DMS114 treated with DMSO at 0.1 percent for 48 hours (cell line): ENCODE measurements around the gene RGS3.
A peak's percentile ranks its signal among the peaks of the same experiment; 100 is the strongest.

ENCODE experiments used
- DNase-seq: peaks from one replicate; lab custom pipeline; 2025; ENCODE audit not compliant: unreplicated experiment; lab: John Stamatoyannopoulos, UW

The RGS3 gene

DNA sequence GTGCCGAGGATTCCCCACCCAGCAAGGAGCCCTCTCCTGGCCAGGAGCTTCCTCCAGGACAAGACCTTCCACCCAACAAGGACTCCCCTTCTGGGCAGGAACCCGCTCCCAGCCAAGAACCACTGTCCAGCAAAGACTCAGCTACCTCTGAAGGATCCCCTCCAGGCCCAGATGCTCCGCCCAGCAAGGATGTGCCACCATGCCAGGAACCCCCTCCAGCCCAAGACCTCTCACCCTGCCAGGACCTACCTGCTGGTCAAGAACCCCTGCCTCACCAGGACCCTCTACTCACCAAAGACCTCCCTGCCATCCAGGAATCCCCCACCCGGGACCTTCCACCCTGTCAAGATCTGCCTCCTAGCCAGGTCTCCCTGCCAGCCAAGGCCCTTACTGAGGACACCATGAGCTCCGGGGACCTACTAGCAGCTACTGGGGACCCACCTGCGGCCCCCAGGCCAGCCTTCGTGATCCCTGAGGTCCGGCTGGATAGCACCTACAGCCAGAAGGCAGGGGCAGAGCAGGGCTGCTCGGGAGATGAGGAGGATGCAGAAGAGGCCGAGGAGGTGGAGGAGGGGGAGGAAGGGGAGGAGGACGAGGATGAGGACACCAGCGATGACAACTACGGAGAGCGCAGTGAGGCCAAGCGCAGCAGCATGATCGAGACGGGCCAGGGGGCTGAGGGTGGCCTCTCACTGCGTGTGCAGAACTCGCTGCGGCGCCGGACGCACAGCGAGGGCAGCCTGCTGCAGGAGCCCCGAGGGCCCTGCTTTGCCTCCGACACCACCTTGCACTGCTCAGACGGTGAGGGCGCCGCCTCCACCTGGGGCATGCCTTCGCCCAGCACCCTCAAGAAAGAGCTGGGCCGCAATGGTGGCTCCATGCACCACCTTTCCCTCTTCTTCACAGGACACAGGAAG, 120.2 kb downstream of the RGS3 start:
- no peak for DNase-seq

- no peak for DNase-seq
Observed at GRCh38 chr9:113584428-113585084, 121.0 kb downstream of the RGS3 start.

DNA sequence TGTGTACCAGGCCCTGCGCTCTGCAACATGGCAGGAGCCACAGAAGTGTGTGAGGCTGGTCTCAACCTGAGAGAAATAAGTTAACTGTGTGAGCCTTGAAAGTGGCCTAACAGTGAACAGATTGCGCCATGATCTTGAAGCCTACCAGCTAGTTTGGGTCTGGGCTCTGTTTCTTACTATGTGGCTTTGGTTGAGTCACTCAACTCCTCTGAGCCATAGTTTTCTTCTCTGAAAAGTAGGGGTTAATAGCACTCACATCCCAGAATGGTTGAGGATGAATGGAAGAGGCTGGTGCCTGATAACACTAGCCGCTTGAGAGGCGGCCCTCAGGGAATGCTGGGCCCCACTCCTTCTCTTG, 121.5 kb downstream of the RGS3 start:
- DNase-seq = no peak

DNA sequence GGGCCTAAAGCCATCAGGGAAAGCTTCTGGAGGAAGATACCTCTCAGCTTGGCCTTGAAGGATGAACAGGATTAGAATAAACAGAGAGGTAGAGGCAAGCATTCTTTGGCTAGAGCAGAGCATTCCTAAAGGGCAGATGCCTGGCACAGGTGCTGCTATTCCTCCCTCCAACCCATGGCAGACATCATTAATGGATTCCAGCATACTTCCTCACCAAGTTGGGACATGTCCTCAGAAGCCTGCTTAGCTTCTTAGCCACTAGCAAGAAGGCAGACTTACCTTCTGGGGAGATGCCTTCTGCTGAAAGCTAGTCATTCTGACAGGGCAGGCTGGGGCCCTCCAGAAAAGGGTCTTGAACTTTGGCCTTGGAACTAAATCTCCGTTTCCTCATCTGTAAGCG, 122.0 kb downstream of the RGS3 start:
- DNase-seq = no peak

GRCh38 chr9:113587471-113588031, 124.0 kb downstream of the RGS3 start:
- DNase-seq = no peak

DNA sequence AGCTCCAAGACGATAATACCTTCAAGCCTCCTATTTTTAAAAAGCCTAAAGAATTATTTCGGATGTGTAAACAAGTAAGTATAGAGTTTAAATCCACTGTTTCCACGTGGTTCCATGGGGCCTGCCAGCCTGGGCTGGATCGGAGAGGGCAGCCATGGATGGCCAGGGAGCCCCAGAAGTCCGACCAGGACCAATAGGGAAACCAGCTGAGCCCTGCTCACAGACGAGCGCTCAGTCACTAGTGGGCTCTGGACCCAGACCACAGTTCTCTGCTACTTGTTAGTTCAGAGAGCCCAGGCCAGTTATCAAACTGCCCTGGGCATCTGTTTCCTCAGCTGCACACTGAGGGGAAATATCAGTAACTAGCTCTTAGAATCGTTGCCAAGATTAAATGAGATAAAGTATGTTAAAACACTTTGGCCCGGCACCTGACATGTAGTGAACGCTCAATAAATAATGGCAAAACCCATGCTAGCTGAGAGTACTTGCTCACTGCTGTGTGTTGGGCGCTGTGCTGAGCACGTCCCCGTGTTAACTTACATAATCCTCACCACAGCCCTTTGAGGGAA, 124.8 kb downstream of the RGS3 start:
- no peak for DNase-seq

GRCh38 chr9:113588936-113589335, 125.4 kb downstream of the RGS3 start:
- DNase-seq = no peak

DNA sequence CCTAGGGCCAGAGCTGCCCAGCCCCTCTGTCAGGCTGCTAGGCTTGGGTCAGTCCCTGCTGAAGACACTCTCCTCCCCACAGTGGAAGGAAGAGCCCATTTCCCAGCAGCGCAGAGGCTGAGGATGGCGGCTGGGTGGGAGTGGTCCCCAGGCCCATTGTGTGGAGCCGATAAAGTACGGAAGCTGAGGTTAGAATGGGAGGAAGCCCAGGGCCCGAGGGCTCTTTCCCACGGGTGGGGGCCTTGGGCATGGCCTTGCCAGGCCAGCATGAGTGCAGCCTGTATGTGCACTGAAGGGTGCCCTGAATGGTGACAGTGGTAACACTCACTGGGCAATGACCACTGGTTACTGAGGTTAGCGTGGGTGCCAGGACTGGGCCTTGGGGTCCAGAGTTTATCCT, 125.9 kb downstream of the RGS3 start:
- DNase-seq = no peak

DNA sequence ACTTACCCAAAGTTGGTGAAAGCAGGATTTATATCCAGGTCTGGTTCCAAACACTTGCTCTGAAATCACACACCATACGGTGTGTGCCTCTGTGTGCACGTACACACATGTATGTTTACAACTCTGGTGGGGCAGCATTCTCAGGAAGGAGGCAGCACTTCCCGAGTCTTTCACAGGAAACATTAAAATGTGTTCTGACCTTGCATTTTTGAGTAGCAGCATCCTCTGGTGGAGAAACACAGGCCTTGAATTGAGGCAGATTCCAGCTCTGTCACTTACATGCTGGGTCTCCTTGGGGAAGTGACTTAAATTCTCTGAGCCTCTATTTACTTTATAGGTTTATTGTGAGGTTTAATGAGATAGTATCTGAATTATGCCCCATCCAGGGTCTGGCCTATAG, 126.4 kb downstream of the RGS3 start:
- DNase-seq = peak; percentile 15

GRCh38 chr9:113590389-113590788, 126.9 kb downstream of the RGS3 start:
- no peak for DNase-seq

GRCh38 chr9:113590991-113591898, 127.7 kb downstream of the RGS3 start:
- peak; percentile 70 for DNase-seq

DNA sequence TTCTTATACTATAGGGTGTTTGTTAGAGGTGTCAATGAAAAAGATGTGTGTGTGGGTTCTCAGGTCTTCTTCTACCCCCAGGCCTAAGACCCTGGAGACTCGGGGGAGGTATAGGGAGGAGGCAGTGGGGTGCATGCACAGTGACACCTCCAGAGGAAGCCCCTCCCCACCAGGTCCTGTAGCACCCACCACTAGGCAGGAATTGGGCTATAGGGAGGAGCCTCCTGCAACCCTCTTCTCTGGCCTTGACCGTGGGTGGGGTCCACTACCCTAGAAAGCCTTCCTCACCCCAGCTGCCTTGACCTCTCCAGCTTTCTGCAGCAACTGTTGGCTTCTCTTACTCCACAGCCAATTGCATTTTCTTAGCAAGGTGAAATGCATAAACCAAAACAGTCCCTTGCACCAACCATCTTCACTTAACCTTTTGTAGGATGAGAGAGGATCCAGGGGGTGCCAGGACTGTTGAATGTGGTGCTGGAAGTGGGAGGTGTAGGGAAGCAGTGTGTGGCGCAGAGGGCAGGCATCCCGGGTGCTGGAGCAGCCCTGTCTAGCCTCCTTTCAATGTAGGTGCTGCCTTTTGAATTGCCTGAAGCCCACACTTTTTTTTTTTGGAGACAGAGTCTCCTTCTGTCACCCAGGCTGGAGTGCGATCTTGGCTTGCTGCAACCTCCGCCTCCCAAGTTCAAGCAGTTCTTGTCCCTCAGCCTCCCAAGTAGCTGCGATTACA, 128.5 kb downstream of the RGS3 start:
- no peak for DNase-seq

DNA sequence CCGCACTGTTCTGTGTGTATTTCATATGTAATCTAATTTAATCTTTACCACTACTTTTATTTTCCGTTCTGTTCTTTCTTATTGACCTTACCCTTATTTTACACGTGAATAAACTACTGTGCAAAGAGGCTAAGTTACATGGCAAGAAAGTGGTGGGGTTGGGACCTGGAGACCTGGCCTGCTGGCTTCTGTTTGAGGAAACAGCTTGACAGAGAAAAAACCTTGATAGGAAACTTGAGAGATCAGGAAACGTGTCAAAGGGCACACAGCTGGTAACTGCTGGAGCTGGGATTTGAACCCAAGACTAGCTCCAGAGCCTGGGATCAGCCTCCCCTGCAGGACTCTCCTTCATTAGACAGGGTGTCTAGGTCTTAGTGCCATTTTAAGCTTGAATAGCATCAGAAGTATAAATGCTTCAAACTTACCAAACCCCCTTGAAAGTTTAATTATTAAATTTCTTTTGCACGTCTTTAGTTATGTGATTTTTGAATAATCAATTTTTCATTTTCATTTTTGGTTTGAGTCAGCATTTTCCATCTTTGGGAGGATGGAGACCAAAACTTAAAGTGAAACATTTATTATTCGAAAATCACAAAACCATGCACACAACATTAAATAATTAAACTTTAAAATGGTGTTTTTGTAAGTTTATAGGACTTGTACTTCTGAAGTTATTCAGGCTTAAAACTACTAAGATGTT, 129.5 kb downstream of the RGS3 start:
- DNase-seq = no peak

DNA sequence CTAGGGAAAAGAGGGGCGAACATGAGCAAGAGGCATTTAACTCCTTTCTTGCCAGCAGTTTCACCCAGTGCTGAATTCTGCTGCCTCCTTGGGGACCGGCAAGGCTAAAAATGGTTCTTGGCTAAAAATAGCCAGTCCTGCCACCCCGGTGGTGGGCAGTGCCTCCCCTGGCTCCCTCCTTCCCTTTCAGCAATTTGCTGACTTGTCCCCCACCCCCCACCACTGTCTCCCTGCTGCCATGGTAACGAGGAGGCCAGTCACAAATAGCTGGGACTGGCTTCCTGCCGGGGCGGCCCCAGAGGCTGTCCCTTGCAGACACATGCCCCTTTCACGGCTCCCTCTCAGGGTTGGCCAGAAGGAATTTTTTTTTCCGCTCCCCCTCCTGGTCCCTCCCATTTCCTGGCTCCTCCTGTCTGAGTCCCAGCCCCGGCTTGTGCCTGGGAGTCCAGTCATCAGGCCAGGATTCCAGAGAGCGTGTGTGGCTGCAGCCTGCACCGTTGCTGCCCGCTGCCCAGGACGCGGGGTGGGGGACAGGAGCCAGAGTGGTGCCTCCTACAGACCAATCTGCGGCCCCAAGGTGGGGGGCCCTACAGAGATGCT, 130.3 kb downstream of the RGS3 start:
- peak; percentile 92 for DNase-seq

- no peak for DNase-seq
Observed at GRCh38 chr9:113594484-113595299, 131.2 kb downstream of the RGS3 start.

- no peak for DNase-seq
Observed at GRCh38 chr9:113596616-113597320, 133.2 kb downstream of the RGS3 start.

GRCh38 chr9:113597390-113598241, 134.1 kb downstream of the RGS3 start:
- no peak for DNase-seq
